Kidney (tissue), 14 donors: ENCODE data around the gene IER2. TPM values are rescaled to one million over a fixed set of nuclear protein-coding genes. Genes with fewer than 3 reads are reported as not detected.

Experiments
- DNase-seq, 5 donors: peaks; one replicate each; pipeline ENCODE4 v3.0.0-alpha.2; 2013 to 2020
- FAIRE-seq: peaks from 2 replicates; lab custom pipeline; 2012; peaks lifted over from hg19 to GRCh38; lab: Jason Lieb, UNC
- H3K27ac ChIP-seq, 2 donors: one replicate each; pipeline ENCODE4 v1.7.0; 2013; ENCODE audit warnings: low read depth in 2 of 2, low read length in 2 of 2, inconsistent platforms in 1 of 2
- H3K27me3 ChIP-seq: one replicate; pipeline ENCODE4 v1.7.1; 2013; ENCODE audit warnings: low read length, inconsistent platforms; ENCODE audit not compliant: control insufficient read depth, insufficient read depth
- H3K36me3 ChIP-seq, 3 donors: one replicate each; pipeline versions ENCODE4 v1.7.0 to v1.7.1; 2013; ENCODE audit warnings: low read length in 3 of 3, control low read depth in 1 of 3, inconsistent platforms in 1 of 3; ENCODE audit not compliant: insufficient read depth in 3 of 3, control insufficient read depth in 2 of 3
- H3K4me1 ChIP-seq, 3 donors: one replicate each; pipeline versions ENCODE4 v1.7.0 to v1.7.1; 2013; ENCODE audit warnings: low read length in 3 of 3, inconsistent platforms in 1 of 3, low read depth in 1 of 3; ENCODE audit not compliant: control insufficient read depth in 2 of 3, insufficient read depth in 2 of 3
- H3K4me3 ChIP-seq, 3 donors: one replicate each; pipeline versions ENCODE4 v1.7.0 to v1.8.1; 2013; ENCODE audit warnings: low read length in 3 of 3, control low read depth in 1 of 3, inconsistent platforms in 1 of 3
- H3K9ac ChIP-seq, 3 donors: one replicate each; pipeline versions ENCODE4 v1.7.0 to v1.7.1; 2013; ENCODE audit warnings: low read length in 3 of 3, control low read depth in 1 of 3, inconsistent platforms in 1 of 3
- H3K9me3 ChIP-seq, 3 donors: one replicate each; pipeline versions ENCODE4 v1.7.0 to v1.7.1; 2013; ENCODE audit warnings: low read length in 3 of 3, control low read depth in 1 of 3, inconsistent platforms in 1 of 3; ENCODE audit not compliant: control insufficient read depth in 2 of 3, insufficient read depth in 1 of 3
- intact Hi-C: fragments of 100-400 bp; cut with DNase I; formaldehyde crosslinking; loops from one replicate; pipeline ENCODE4 v1.11.1; 2022
- polyA plus RNA-seq: library from polyadenylated mRNA; stranded (reverse); fragments of 350-450 nt; fragmentation: Illumina TruSeq; extraction: RNeasy Lipid Tissue Mini Kit (QIAGEN cat#74804); gene quantifications from one replicate; pipeline ENCODE4 v1.2.3, GENCODE V29; 2014; ENCODE audit warnings: low read depth, low replicate concordance; ENCODE audit not compliant: insufficient read depth
- total RNA-seq: library from RNA; stranded (reverse); fragmentation: NEBNext Ultra II Directional; extraction: Animal tissue kit (Norgen Biotek cat#: 25700); gene quantifications from one replicate; pipeline ENCODE4 v1.2.1, GENCODE V29; 2021
- TF ChIP-seq, protein P1 (sequence below): IDR thresholded peaks from 3 replicates; pipeline ENCODE4 v1.5.1; 2012; ENCODE audit warnings: mild to moderate bottlenecking, moderate library complexity, borderline replicate concordance; ENCODE audit not compliant: insufficient read depth; ENCODE audit errors: extremely low read depth
- donor health status: control.
- donor health status: control.
- donor health status: control.
- donor health status: control.
- donor health status: control.
- donor health status: DM: yes; HTN: yes; CAD: no.
- donor health status: Normal renal cell carcinoma (clear cell type).

IER2 gene
- total and polyA plus RNA-seq, 2 donors from 2014 or later, result 73.9 to 96.7 TPM

DNA sequence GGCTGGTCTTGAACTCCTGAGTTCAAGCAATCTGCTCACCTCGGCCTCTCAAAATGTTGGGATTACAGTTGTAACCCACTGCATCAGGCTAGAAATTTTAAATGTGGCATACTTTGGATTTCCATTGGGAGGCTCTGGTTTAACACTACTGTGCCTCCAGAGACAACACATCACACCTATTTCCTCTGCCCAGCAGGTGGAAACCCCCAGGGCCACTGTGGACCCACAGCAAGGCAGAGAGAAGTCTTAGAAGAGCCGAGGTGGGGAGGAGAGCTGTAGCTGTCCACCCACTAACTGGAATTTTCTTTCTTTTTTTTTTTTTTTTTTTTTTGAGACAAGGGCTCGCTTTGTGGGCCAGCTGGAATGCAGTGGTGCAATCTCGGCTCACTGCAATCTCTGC is 39.4 kb downstream of the IER2 start:
- intact Hi-C loops, result no loop called here
- peaks cover 0 to 4% (median 0%) of the 10 kb centered on the region in 3 donors for H3K4me1 ChIP-seq

DNA sequence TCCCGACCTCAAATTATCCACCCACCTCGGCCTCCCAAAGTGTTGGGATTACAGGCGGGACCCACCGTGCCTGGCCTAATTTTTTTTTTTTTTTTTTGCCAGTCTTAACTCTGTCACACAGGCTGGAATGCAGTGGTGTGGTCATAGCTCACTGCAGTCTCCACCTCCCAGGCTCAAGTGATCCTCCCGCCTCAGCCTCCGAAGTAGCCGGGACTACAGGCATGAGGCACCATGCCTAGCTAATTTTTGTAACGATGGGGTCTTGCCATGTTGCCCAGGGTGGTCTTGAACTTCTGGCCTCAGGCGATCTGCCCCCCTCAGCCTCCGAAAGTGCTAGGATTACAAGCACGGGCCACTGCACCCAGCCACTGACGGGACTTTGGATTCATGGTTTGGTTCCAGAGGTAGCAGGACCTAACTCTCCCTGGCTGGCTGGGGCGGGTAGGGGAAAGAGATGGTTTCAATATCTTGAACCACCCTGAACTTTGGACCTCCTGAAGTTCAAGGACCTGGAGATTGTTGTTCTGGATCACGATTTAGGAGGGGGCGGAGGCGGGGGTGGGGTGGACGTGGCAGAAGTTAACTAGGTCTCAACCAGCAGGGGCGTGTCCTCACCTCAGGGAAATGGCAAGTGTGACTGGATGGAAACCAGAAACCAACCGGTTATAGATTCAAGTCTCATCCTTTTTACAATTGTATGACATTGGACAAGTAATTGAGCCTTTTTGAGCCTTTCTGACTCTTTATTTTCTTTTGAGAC is 40.8 kb downstream of the IER2 start:
- intact Hi-C loops, result no loop called here
- Histone ChIP-seq H3K4me3 (no peak overlapping the region), H3K27me3 (no peaks in the 10 kb centered on the region), H3K27ac (peak overlapping the region in 1 of 2 donors; percentile 32), H3K4me1 (peaks cover 0 to 4% (median 4%) of the 10 kb centered on the region in 3 donors), H3K9me3 (no peaks in the 10 kb centered on the region), H3K36me3 (no peaks in the 10 kb centered on the region), H3K9ac (no peak overlapping the region)
- FAIRE-seq (no peak), DNase-seq (peak in 2 of 5 donors; percentile 26 to 61)
- TF ChIP-seq, protein P1, sequence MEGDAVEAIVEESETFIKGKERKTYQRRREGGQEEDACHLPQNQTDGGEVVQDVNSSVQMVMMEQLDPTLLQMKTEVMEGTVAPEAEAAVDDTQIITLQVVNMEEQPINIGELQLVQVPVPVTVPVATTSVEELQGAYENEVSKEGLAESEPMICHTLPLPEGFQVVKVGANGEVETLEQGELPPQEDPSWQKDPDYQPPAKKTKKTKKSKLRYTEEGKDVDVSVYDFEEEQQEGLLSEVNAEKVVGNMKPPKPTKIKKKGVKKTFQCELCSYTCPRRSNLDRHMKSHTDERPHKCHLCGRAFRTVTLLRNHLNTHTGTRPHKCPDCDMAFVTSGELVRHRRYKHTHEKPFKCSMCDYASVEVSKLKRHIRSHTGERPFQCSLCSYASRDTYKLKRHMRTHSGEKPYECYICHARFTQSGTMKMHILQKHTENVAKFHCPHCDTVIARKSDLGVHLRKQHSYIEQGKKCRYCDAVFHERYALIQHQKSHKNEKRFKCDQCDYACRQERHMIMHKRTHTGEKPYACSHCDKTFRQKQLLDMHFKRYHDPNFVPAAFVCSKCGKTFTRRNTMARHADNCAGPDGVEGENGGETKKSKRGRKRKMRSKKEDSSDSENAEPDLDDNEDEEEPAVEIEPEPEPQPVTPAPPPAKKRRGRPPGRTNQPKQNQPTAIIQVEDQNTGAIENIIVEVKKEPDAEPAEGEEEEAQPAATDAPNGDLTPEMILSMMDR, result no peak

More for the DNA sequence above, 39.4 kb downstream of the IER2 start:
- DNase-seq (no peak), FAIRE-seq (no peak)
- no peaks in the 10 kb centered on the region for H3K27me3 ChIP-seq
- no peak overlapping the region for H3K4me3 ChIP-seq
- TF ChIP-seq, protein P1, result no peak
- no peak overlapping the region for H3K9ac ChIP-seq
- H3K36me3 ChIP-seq, result no peaks in the 10 kb centered on the region
- H3K27ac ChIP-seq, result no peak overlapping the region
- no peaks in the 10 kb centered on the region for H3K9me3 ChIP-seq

DNA sequence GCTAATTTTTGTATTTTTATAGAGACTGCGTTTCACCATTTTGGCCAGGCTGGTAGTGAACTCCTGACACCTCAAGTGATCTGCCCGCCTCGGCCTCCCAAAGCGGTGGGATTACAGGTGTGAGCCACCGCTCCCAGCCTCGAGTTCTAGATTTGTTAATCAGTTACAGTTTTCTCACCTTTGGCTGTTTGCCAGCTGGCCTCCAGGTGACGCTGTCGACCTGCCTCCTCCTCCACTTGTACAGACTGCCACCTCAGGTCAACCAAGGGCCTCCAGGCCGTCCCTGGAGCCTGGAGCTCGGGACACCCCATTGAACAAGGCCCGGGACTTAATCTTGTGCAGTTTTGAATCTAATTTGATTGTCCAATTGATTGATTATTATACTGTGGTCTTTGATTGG is 45.5 kb downstream of the IER2 start:
- Histone ChIP-seq H3K4me1 (peaks cover 0 to 4% (median 4%) of the 10 kb centered on the region in 3 donors), H3K9ac (no peak overlapping the region), H3K27ac (no peak overlapping the region), H3K36me3 (no peaks in the 10 kb centered on the region), H3K4me3 (no peak overlapping the region), H3K9me3 (no peaks in the 10 kb centered on the region), H3K27me3 (no peaks in the 10 kb centered on the region)
- TF ChIP-seq, protein P1, result no peak
- DNase-seq (peak in 3 of 5 donors; percentile 39 to 50 (median 47)), FAIRE-seq (no peak)
- intact Hi-C loops, result loop anchor here (5.0 kb wide), 1 partner anchor 67 kb away; no protein-coding TSS in a partner anchor
